ENCODE measurements around the gene TECPR1.
A peak's percentile ranks its signal among the peaks of the same experiment; 100 is the strongest.
"Not testable (repeated sequence)": the region's sequence is repeated elsewhere in the genome, so short reads cannot be mapped to it uniquely, and the experiment has no call there.

TECPR1 gene

GRCh38 chr7:98225913-98226614 is 26.0 kb downstream of the TECPR1 start:
- DNase-seq (ENCODE audit: low read depth), result peak; percentile 82
- H3K4me3 ChIP-seq (ENCODE audit: low read depth, low read length), result no peak overlapping the region
- no peak for TF ChIP-seq CTCF (IDR thresholded peaks at IDR 0.05; ENCODE audit: control insufficient read depth, extremely low read depth, insufficient read depth)

DNA sequence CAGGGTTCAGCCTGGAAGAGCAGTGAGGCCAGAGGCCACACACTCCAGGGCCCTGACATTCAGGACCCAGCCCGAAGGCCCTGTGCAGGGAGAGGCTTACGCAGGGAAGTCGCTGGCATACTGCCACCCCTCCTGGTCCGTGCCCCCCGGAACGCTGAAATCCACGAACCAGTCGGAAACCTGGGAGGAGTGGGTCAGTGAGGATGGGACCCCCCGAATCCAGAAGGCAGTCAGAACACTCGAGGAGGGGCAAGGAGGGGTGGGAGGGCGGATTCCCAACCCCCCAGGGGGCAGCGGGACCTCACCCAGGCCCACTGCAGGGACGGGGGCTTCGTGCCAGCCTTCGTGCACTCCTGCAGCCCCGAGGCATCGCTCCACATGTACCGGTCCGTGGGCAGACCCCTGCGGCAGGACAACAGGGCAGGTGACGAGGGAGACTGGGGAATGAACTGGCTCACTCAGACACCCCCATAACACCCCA is 27.3 kb downstream of the TECPR1 start:
- no peak overlapping the region for H3K4me3 ChIP-seq (ENCODE audit: low read depth, low read length)
- TF ChIP-seq CTCF (IDR thresholded peaks at IDR 0.05; ENCODE audit: control insufficient read depth, extremely low read depth, insufficient read depth), result no peak
- DNase-seq (ENCODE audit: low read depth), result no peak

DNA sequence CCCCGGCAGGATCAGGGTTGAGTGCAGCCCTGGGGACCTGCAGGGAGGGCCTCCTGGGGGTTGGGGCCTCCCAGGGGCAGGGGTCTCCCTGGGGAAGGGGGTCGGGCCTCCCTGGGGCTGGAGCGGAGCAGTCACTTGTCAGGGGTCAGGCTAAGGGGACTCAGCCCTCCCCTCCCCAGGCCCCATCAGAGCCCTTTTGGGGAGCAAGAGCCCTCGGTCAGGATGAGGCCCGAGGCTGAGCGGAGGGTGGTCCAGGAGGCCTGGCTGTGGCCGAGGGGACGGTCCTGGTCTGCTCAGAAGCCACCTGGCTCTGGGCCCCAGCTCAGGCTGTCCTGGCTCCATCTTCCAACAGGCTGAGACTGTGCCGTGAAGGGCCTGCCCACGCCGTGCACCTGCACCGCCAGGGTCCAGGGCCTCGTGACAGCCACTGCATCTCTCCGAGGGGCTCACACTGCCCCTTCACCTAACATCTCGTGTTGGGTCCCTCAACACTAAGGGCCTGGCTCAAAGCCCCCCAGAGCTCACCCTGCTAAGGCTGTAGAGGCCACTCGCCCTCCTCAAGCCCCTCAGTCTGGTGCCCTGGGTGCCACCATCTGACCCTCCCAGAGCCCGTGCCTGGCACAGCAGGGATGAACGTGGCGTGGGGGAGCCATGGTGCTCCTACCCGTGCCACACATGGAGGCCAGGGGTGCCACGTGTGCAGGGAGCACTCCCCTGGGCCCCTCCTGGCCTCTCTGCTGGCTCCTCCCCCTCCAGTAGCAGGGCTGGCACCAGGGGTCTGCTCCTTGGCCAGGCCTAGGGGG is 27.9 kb downstream of the TECPR1 start:
- no peak for TF ChIP-seq CTCF (IDR thresholded peaks at IDR 0.05; ENCODE audit: control insufficient read depth, extremely low read depth, insufficient read depth)
- no peak for DNase-seq (ENCODE audit: low read depth)
- H3K4me3 ChIP-seq (ENCODE audit: low read depth, low read length), result no peak overlapping the region

- no peak for DNase-seq (ENCODE audit: low read depth)
- H3K4me3 ChIP-seq (ENCODE audit: low read depth, low read length), result no peak overlapping the region
- TF ChIP-seq CTCF (IDR thresholded peaks at IDR 0.05; ENCODE audit: control insufficient read depth, extremely low read depth, insufficient read depth), result no peak
Measured at GRCh38 chr7:98223351-98223897, 28.6 kb downstream of the TECPR1 start.

DNA sequence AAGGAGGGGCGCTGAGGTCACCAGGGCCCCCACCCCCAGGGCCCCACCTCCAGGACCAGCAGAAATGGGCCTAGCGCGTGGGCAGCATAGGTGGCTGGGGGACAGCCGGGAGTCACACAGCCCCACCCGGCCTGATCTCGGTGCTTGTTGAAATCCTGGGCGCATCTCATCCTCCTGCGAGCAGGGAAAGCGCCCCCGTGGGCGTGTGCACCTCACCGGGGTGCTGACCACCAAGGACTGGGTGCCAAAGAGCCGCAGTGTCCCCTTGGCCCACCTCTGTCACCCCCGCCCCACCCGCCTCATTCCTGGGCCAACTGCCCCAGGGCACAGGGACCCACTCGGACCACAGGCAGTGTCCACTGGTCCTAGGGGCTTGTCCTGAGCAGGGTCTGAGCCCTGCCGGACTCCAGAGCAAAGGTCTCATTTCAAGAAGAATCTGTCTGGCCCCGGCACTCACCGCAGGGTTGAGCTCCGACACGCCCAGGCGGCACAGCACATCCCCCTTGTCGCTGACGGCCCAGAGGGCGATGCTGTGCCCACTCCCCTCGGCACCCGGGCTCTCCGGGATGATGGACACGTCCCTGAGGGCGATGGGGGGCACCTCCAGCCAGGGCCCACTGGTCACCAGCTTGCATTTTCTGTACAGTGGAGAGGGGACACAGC is 29.4 kb downstream of the TECPR1 start:
- no peak overlapping the region for H3K4me3 ChIP-seq (ENCODE audit: low read depth, low read length)
- DNase-seq (ENCODE audit: low read depth), result no peak
- no peak for TF ChIP-seq CTCF (IDR thresholded peaks at IDR 0.05; ENCODE audit: control insufficient read depth, extremely low read depth, insufficient read depth)

GRCh38 chr7:98221611-98222532 is 30.2 kb downstream of the TECPR1 start:
- no peak overlapping the region for H3K4me3 ChIP-seq (ENCODE audit: low read depth, low read length)
- DNase-seq (ENCODE audit: low read depth), result no peak
- no peak for TF ChIP-seq CTCF (IDR thresholded peaks at IDR 0.05; ENCODE audit: control insufficient read depth, extremely low read depth, insufficient read depth)

- not testable (repeated sequence) for H3K4me3 ChIP-seq (ENCODE audit: low read depth, low read length); DNase-seq (ENCODE audit: low read depth)
Measured at GRCh38 chr7:98219382-98219781, 32.6 kb downstream of the TECPR1 start.

Measured in LNCaP clone FGC (cell line).